ENCODE measurements around the gene FBXO39.
"Not testable (repeated sequence)": the region's sequence is repeated elsewhere in the genome, so short reads cannot be mapped to it uniquely, and the experiment has no call there.

FBXO39 gene

DNA sequence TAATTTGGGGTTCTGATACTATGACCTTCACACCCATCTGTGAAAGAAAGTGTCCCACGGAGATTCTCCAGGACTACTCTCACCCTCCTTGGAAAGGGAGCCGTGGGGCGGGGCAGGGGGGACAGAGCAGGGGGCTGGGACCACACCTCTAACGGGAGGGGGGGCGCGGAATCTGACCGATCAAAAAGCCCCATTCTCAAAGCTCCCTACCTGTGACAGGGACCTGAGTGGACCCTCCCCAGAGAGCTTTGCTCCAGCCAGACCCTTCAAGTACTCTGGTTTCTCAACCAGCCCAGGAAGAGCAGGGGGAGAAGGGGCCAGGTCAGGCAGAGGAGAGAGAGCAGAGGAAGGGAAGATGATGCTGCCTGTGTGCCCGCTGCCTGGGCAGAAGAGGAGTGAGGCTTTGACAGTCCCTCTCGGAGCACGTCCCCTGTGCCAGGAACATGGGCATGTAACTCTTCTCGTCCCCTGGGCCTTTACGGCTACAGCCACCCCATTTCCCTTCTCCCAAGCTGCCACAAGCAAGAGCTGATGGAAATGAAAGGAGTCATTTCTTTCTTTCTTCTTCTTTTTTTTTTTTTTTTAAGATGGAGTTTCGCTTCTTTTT is 19.5 kb upstream of the FBXO39 start:
- Histone ChIP-seq H3K27ac (ENCODE audit: low read depth, low read length) (peak overlapping the region; percentile 79), H3K27me3 (ENCODE audit: insufficient read depth, low read length) (no peaks in the 10 kb centered on the region), H3K36me3 (ENCODE audit: insufficient read depth, low read length) (peaks cover 31% of the 10 kb centered on the region), H3K4me1 (ENCODE audit: control insufficient read depth, insufficient read depth, low read length, unreplicated experiment) (peaks cover 46% of the 10 kb centered on the region), H3K79me2 (ENCODE audit: control insufficient read depth, insufficient read depth, low read length, unreplicated experiment) (peaks cover 54% of the 10 kb centered on the region), H3K4me3 (ENCODE audit: low read depth, low read length) (peak overlapping the region; percentile 90), H2AFZ (ENCODE audit: low read length, unreplicated experiment) (no peak overlapping the region)

DNA sequence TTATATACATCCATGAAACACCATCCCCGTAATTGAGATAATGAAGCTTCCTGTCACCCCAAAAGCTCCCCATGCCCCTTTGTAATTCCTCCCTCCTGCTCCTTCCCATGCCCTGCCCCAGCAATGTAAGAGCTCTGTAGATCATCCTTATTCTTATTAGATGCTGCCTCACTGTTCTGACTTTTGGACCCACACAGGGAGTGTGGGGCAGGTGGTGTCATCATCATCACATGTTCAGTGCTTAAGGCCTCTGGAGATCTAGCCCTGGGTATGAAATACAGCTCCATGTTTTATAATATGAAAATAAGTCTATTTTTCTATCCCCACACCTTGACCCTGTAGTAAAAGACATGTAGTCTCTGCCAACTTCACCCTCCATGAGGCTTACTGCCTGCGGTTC is 18.3 kb upstream of the FBXO39 start:
- H3K27ac ChIP-seq (ENCODE audit: low read depth, low read length) = no peak overlapping the region
- no peaks in the 10 kb centered on the region for H3K27me3 ChIP-seq (ENCODE audit: insufficient read depth, low read length)
- H2AFZ ChIP-seq (ENCODE audit: low read length, unreplicated experiment) = no peak overlapping the region
- peak overlapping the region; percentile 90 for H3K4me3 ChIP-seq (ENCODE audit: low read depth, low read length)
- H3K36me3 ChIP-seq (ENCODE audit: insufficient read depth, low read length) = peaks cover 43% of the 10 kb centered on the region
- H3K4me1 ChIP-seq (ENCODE audit: control insufficient read depth, insufficient read depth, low read length, unreplicated experiment) = peaks cover 36% of the 10 kb centered on the region
- H3K79me2 ChIP-seq (ENCODE audit: control insufficient read depth, insufficient read depth, low read length, unreplicated experiment) = peaks cover 59% of the 10 kb centered on the region

DNA sequence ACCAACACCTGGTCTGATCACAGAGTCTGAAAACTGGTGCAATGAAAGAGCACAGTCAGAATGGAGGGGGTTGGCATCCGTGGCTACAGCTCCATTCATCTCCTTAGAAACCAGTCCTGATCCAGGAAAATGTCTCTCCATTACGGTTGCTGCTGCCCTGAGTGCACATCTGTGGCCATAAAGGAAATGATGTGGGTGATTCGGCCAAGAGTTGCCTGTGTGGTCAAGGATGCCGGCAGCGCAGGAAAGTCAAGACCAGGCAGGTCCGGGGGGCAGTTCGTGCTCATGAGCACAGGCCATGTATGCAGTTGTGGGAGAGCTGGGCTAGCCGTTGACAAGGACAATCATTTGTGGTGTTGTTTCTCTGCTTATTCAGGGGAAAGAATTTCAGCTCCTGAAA is 14.2 kb upstream of the FBXO39 start:
- H3K27me3 ChIP-seq (ENCODE audit: insufficient read depth, low read length) = no peaks in the 10 kb centered on the region
- H3K4me1 ChIP-seq (ENCODE audit: control insufficient read depth, insufficient read depth, low read length, unreplicated experiment) = peaks cover 14% of the 10 kb centered on the region
- peaks cover 44% of the 10 kb centered on the region for H3K79me2 ChIP-seq (ENCODE audit: control insufficient read depth, insufficient read depth, low read length, unreplicated experiment)
- H3K36me3 ChIP-seq (ENCODE audit: insufficient read depth, low read length) = peaks cover 81% of the 10 kb centered on the region
- no peak overlapping the region for H3K4me3 ChIP-seq (ENCODE audit: low read depth, low read length)
- H3K27ac ChIP-seq (ENCODE audit: low read depth, low read length) = no peak overlapping the region
- no peak overlapping the region for H2AFZ ChIP-seq (ENCODE audit: low read length, unreplicated experiment)

DNA sequence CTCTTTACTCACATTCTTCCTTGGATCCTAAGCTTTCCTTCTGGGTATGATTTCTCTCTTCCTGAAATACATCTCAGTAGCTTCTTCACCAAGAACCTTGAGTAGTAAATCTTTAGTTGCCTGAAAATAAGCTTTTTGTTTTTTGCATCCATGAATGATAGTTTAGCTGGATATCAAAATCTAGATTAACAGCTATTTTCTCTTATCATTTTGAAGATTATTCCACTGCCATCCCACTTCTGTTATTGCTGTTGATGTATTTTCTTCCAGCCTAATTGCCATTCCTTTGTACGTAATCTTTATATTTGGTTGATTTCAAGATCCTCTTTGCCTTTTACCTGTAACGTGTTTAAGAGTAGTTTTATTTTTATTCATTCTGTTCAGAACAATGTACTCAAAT is 7.6 kb upstream of the FBXO39 start:
- Histone ChIP-seq H3K36me3 (ENCODE audit: insufficient read depth, low read length) (peaks cover 97% of the 10 kb centered on the region), H3K4me1 (ENCODE audit: control insufficient read depth, insufficient read depth, low read length, unreplicated experiment) (no peaks in the 10 kb centered on the region), H3K4me3 (ENCODE audit: low read depth, low read length) (no peak overlapping the region)

DNA sequence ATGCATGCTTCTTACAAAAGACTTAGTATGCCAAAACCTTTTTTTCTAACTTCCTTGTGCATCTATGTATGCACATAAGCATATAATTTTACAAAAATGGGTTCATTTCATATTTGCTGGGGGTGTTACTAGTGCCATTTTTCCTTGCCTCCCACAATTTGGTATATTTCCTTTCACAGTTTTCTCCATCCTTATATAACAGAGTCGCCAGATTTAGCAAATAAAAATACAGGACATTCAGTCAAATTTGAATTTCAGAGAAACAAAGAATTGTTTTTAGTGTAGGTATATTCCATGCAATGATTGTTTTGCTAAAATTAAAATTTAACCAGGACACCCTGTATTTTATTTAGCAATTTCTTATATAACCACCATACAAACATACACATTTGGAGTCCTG is 4.0 kb upstream of the FBXO39 start:
- Histone ChIP-seq H3K27ac (ENCODE audit: low read depth, low read length) (no peak overlapping the region), H2AFZ (ENCODE audit: low read length, unreplicated experiment) (no peak overlapping the region), H3K27me3 (ENCODE audit: insufficient read depth, low read length) (no peaks in the 10 kb centered on the region), H3K4me1 (ENCODE audit: control insufficient read depth, insufficient read depth, low read length, unreplicated experiment) (no peaks in the 10 kb centered on the region), H3K4me3 (ENCODE audit: low read depth, low read length) (no peak overlapping the region), H3K36me3 (ENCODE audit: insufficient read depth, low read length) (peaks cover 75% of the 10 kb centered on the region), H3K79me2 (ENCODE audit: control insufficient read depth, insufficient read depth, low read length, unreplicated experiment) (no peaks in the 10 kb centered on the region)

More for the DNA sequence above, 7.6 kb upstream of the FBXO39 start:
- no peaks in the 10 kb centered on the region for H3K27me3 ChIP-seq (ENCODE audit: insufficient read depth, low read length)
- no peak overlapping the region for H2AFZ ChIP-seq (ENCODE audit: low read length, unreplicated experiment)
- peaks cover 8% of the 10 kb centered on the region for H3K79me2 ChIP-seq (ENCODE audit: control insufficient read depth, insufficient read depth, low read length, unreplicated experiment)
- no peak overlapping the region for H3K27ac ChIP-seq (ENCODE audit: low read depth, low read length)

DNA sequence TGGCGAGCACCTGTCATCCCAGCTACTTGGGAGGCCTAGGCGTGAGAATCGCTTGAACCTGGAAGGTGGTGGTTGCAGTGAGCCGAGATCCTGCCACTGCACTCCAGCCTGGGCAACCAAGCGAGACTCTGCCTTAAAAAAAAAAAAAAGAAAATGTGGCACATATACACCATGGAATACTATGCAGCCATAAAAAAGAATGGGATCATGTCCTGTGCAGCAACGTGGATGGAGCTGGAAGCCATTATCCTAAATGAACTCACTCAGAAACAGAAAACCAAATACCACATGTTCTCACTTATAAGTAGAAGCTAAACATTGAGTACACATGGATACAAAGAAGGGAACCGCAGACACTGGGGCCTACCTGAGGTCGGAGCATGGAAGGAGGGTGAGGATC is 1.1 kb upstream of the FBXO39 start:
- not testable (repeated sequence) for H3K79me2 ChIP-seq (ENCODE audit: control insufficient read depth, insufficient read depth, low read length, unreplicated experiment); H3K27ac ChIP-seq (ENCODE audit: low read depth, low read length); H3K4me3 ChIP-seq (ENCODE audit: low read depth, low read length); H3K27me3 ChIP-seq (ENCODE audit: insufficient read depth, low read length); H3K4me1 ChIP-seq (ENCODE audit: control insufficient read depth, insufficient read depth, low read length, unreplicated experiment); H2AFZ ChIP-seq (ENCODE audit: low read length, unreplicated experiment)
- H3K36me3 ChIP-seq (ENCODE audit: insufficient read depth, low read length) = peaks cover 48% of the 10 kb centered on the region

DNA sequence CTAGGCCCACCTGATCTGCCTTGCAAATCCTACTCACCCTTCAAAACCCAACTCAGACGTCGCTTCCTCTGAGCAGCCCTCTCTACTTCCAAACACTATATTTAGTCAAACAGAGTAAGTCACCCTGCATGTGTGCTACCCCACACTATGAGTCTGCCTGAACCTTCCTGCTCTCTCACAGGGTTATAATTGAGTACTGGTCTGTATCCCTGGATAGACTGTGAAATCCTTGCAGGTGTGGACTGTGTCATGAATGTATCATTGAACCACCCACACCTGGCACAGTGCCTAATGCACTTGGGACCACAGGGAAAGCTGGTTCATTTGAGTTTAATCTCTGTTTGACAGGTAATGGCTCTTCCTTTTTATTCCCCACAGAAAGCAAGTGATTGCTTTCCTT is 3.4 kb downstream of the FBXO39 start:
- Histone ChIP-seq H3K79me2 (ENCODE audit: control insufficient read depth, insufficient read depth, low read length, unreplicated experiment) (no peaks in the 10 kb centered on the region), H3K27ac (ENCODE audit: low read depth, low read length) (no peak overlapping the region), H2AFZ (ENCODE audit: low read length, unreplicated experiment) (no peak overlapping the region), H3K27me3 (ENCODE audit: insufficient read depth, low read length) (no peaks in the 10 kb centered on the region), H3K4me1 (ENCODE audit: control insufficient read depth, insufficient read depth, low read length, unreplicated experiment) (no peaks in the 10 kb centered on the region), H3K4me3 (ENCODE audit: low read depth, low read length) (no peak overlapping the region), H3K36me3 (ENCODE audit: insufficient read depth, low read length) (peaks cover 3% of the 10 kb centered on the region)

DNA sequence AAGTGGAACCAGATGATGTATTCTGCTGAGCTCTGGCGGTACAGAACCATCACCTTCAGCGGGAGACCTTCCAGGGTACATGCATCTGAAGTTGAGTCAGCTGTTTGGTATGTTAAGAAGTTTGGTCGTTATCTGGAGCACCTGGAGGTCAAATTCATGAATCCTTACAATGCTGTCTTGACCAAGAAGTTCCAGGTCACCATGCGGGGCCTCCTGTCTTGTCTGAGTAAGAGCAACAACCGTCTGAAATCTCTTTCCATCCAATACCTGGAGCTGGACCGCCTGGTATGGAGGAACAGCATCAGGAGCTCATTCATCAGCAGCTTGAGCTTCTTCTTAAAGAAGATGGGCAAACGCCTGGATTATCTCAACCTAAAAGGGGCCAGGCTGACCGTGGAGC is 4.0 kb downstream of the FBXO39 start:
- no peaks in the 10 kb centered on the region for H3K79me2 ChIP-seq (ENCODE audit: control insufficient read depth, insufficient read depth, low read length, unreplicated experiment)
- no peaks in the 10 kb centered on the region for H3K27me3 ChIP-seq (ENCODE audit: insufficient read depth, low read length)
- H3K4me1 ChIP-seq (ENCODE audit: control insufficient read depth, insufficient read depth, low read length, unreplicated experiment) = no peaks in the 10 kb centered on the region
- no peak overlapping the region for H3K27ac ChIP-seq (ENCODE audit: low read depth, low read length)
- H2AFZ ChIP-seq (ENCODE audit: low read length, unreplicated experiment) = no peak overlapping the region
- no peak overlapping the region for H3K4me3 ChIP-seq (ENCODE audit: low read depth, low read length)
- no peaks in the 10 kb centered on the region for H3K36me3 ChIP-seq (ENCODE audit: insufficient read depth, low read length)

DNA sequence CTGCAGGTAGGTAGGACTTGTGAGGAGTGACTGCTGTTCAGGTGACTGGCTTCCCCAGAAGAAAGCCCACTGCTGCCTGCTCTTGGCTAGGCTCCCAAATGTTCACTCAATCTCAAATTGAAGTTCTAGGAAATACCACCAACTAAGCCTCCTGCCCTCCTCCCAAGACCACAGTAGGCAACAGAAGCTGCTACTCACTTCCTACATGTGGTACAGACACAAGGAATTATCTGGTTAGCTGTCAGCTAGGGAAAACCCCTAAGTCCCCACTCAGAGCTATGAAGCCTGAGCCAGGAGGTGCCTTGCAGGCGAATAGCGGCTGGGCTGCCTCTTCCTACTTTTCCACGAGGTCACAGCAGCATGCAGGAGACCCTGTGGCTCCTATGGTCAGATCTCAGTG is 4.9 kb downstream of the FBXO39 start:
- Histone ChIP-seq H3K79me2 (ENCODE audit: control insufficient read depth, insufficient read depth, low read length, unreplicated experiment) (no peaks in the 10 kb centered on the region), H3K36me3 (ENCODE audit: insufficient read depth, low read length) (no peaks in the 10 kb centered on the region), H2AFZ (ENCODE audit: low read length, unreplicated experiment) (no peak overlapping the region), H3K4me1 (ENCODE audit: control insufficient read depth, insufficient read depth, low read length, unreplicated experiment) (no peaks in the 10 kb centered on the region), H3K27me3 (ENCODE audit: insufficient read depth, low read length) (no peaks in the 10 kb centered on the region), H3K4me3 (ENCODE audit: low read depth, low read length) (no peak overlapping the region), H3K27ac (ENCODE audit: low read depth, low read length) (no peak overlapping the region)

DNA sequence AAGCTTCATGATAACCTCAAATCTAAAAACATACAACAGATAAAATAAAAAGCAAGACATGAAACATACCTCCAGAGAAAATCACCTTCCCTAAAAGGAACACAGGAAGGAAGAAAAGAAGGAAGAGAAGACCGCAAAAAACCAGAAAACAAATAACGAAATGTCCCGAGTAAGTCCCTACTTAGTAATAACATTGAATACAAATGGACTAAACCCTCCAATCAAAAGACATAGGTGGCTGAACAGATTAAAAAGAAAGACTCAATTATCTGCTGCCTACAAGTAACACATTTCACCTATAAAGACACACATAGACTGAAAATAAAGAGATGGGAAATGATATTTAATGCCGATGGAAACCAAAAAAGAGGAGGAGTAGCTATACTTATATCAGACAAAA is 6.2 kb downstream of the FBXO39 start:
- no peaks in the 10 kb centered on the region for H3K79me2 ChIP-seq (ENCODE audit: control insufficient read depth, insufficient read depth, low read length, unreplicated experiment)
- H3K27me3 ChIP-seq (ENCODE audit: insufficient read depth, low read length) = no peaks in the 10 kb centered on the region

DNA sequence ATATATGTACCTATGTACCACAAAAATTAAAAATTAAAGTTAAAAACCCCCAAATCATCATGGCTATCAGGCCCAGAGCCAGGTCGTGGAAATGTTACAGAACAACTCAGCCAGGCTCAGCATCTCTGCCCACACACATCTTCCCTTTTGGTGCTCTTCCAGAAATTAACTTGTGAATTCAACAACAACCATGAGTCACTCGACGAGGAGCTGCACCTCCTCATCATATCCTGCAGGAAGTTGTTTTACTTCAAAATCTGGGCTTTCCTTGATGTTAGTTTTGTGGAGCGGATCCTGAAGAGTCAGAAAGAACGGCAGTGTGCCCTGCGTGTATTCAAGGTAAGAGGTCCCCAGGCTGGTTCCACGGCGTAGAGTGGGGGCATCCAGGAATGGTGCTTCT is 10.6 kb downstream of the FBXO39 start:
- H3K4me3 ChIP-seq (ENCODE audit: low read depth, low read length) = no peak overlapping the region
- H3K79me2 ChIP-seq (ENCODE audit: control insufficient read depth, insufficient read depth, low read length, unreplicated experiment) = no peaks in the 10 kb centered on the region
- H2AFZ ChIP-seq (ENCODE audit: low read length, unreplicated experiment) = no peak overlapping the region
- no peaks in the 10 kb centered on the region for H3K36me3 ChIP-seq (ENCODE audit: insufficient read depth, low read length)
- H3K27me3 ChIP-seq (ENCODE audit: insufficient read depth, low read length) = peaks cover 16% of the 10 kb centered on the region; the same call in 1 of the 2 replicates
- no peak overlapping the region for H3K27ac ChIP-seq (ENCODE audit: low read depth, low read length)
- H3K4me1 ChIP-seq (ENCODE audit: control insufficient read depth, insufficient read depth, low read length, unreplicated experiment) = peaks cover 8% of the 10 kb centered on the region

More for the DNA sequence above, 6.2 kb downstream of the FBXO39 start:
- Histone ChIP-seq H3K4me1 (ENCODE audit: control insufficient read depth, insufficient read depth, low read length, unreplicated experiment) (peaks cover 6% of the 10 kb centered on the region), H3K36me3 (ENCODE audit: insufficient read depth, low read length) (no peaks in the 10 kb centered on the region), H3K4me3 (ENCODE audit: low read depth, low read length) (no peak overlapping the region), H2AFZ (ENCODE audit: low read length, unreplicated experiment) (no peak overlapping the region), H3K27ac (ENCODE audit: low read depth, low read length) (no peak overlapping the region)

Data from ACC112 (cell line).